AG09319 (cell line): ENCODE measurements around the gene EPB41L4A.

ENCODE experiments used
- DNase-seq: peaks from one replicate; pipeline ENCODE4 v3.0.0-alpha.2; 2010; ENCODE audit warnings: low read depth; ENCODE audit errors: extremely low read depth
- CTCF ChIP-seq: IDR thresholded peaks from 2 replicates; pipeline ENCODE4 v1.5.1; 2011; ENCODE audit warnings: low read depth, mild to moderate bottlenecking, inconsistent platforms, low read length, moderate library complexity

The EPB41L4A gene

GRCh38 chr5:112290691-112291090, 128.4 kb downstream of the EPB41L4A start:
- no peak for DNase-seq

GRCh38 chr5:112289465-112289864, 129.6 kb downstream of the EPB41L4A start:
- no peak for DNase-seq

More at GRCh38 chr5:112290691-112291090, 128.4 kb downstream of the EPB41L4A start:
- no peak for TF ChIP-seq CTCF

GRCh38 chr5:112283943-112284929, 134.8 kb downstream of the EPB41L4A start:
- no peak for TF ChIP-seq CTCF
- DNase-seq: no peak

More at GRCh38 chr5:112289465-112289864, 129.6 kb downstream of the EPB41L4A start:
- no peak for TF ChIP-seq CTCF

GRCh38 chr5:112283034-112283582, 136.0 kb downstream of the EPB41L4A start:
- TF ChIP-seq CTCF: no peak

GRCh38 chr5:112279082-112279481, 140.0 kb downstream of the EPB41L4A start:
- TF ChIP-seq CTCF: no peak
- DNase-seq: no peak

More at GRCh38 chr5:112283034-112283582, 136.0 kb downstream of the EPB41L4A start:
- DNase-seq: no peak

- TF ChIP-seq CTCF: no peak
- no peak for DNase-seq
These were observed 142.1 kb downstream of the EPB41L4A start for GRCh38 chr5:112276991-112277390.

- DNase-seq: no peak
- no peak for TF ChIP-seq CTCF
These were observed 143.4 kb downstream of the EPB41L4A start for GRCh38 chr5:112275671-112276070.
